Esophagus mucosa (tissue), 1 donor: ENCODE results near the gene PTPRT. TPM values are rescaled to one million over a fixed set of nuclear protein-coding genes. Genes with fewer than 3 reads are reported as not detected.
"Not testable (repeated sequence)": the region's sequence is repeated elsewhere in the genome, so short reads cannot be mapped to it uniquely, and the experiment has no call there.

Experiments used
- ATAC-seq: fragments of 200-7000 bp; cut with Tn5 transposase; one replicate; pipeline ENCODE4 v1.9.1; 2020
- total RNA-seq: library from RNA; stranded (reverse); gene quantifications from one replicate; pipeline ENCODE4 v1.2.4, GENCODE V29; 2023
- donor health status: DM: yes; HTN: yes; CAD: no.

The PTPRT gene
- total RNA-seq, 1 donor from 2014 or later = 0.08 TPM

- no peak for ATAC-seq
Measured at GRCh38 chr20:42902509-42902908, 287.2 kb downstream of the PTPRT start.

DNA sequence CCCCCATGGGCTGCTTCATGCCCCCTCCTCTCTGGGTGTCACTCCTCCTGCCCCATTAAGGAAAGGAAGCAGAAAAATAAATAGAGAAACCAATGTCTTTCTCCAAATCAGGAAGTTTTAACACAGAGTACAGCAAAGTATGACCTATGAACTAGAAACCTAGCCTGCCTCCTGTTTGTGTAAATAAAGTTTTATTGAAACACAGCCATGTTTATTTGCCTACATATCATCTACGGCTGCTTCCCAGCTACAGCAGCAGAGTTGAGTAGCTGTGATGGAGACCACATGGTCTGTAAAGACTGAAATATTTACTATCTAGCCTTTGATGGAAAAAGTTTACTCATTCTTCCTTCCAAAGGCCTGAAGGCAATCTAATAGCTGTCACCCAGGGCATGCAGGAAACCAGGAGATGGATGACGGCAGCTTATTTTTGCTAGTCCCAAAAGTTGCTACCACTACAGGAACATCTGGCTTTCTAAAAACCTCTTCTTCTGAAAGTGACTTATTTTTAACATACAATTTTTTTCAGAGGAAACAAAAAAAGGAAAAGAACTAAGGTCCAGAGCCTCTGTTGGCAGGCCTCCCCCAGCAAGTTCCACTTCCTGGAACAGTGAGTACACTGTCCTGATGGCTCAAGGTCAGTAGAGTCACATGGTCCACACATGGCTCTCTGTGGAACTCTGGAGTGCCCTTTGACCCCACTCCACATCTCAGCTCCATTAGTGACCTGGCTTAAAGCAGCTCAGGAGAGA, 287.8 kb downstream of the PTPRT start:
- ATAC-seq = no peak

DNA sequence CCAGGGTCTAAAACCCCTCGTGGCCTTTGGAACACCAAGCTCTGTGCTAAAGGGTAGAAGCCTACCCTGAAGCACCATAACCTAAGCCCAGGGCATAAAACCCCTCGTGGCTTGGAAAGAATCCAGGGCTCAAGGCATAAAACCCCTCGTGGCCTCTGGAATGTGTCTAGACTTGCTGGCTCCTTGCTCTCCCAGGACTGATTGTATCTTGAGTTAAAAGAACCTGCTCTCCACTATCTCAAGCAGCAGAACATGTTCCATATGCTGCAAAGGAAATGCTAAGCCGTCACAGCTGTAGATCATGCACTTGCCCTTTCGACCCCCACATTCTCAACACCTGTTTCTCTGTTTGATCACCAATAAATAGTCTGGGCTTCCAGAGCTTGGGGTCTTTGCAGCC, 288.9 kb downstream of the PTPRT start:
- not testable (repeated sequence) for ATAC-seq

DNA sequence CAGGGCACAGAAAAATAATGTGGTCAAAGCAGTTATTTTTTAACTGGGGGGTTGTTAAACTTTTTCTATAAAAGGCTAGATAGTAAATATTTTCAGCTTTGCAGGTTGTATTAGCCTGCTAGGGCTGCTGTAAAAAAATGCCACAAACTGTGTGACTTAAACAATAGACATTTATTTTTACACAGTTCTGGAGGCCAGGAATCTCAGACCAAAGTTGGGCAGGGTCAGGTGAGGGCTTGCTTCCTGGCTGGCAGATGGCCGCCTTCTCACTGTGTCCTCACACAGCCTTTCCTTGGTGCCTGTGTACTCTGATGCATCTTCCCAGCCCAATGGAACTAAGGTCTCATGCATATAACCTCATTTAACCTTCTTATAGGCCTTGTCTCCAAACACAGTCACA, 294.7 kb downstream of the PTPRT start:
- no peak for ATAC-seq

- ATAC-seq = no peak
Measured at GRCh38 chr20:42894483-42894882, 295.2 kb downstream of the PTPRT start.

- no peak for ATAC-seq
Measured at GRCh38 chr20:42889517-42889916, 300.2 kb downstream of the PTPRT start.

GRCh38 chr20:42887281-42887680, 302.4 kb downstream of the PTPRT start:
- no peak for ATAC-seq

DNA sequence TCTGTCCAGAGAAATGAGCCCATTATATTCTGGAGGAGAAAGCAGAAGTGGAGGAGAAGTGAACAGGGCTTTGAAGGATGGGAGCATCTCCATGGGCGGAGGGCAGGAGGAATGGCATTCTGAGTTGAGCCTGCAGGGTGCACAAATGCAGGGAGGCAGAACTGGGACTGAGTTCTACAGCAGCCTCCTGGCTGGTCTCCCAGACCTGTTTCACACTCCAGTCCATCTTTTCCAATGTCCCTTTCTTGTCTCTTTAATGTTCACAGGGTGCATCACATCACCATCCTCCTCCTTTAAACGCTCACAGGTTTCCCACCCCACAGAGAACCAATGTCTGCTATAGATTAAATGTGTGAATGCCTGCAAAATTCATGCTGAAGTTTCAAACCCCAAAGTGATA, 302.9 kb downstream of the PTPRT start:
- no peak for ATAC-seq

GRCh38 chr20:42886046-42886445, 303.7 kb downstream of the PTPRT start:
- no peak for ATAC-seq

GRCh38 chr20:42875581-42875980, 314.1 kb downstream of the PTPRT start:
- ATAC-seq = no peak

DNA sequence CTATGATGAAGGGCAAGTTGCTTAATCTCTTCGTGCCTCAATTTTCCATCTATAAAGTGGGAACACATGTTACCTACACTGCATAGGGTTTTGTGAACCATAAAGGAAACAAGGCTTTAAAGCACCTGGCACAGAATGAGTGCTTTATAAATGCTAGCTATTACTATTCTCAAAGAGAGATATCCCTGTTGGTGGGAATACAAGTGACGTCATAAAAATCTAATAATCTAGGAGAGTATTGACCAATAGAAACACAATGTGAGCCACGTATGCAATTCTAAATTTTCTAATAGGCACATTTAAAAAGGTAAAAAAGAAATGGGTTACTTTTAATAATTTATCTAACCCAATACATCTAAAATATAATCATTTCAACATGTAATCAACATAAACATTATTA, 316.4 kb downstream of the PTPRT start:
- ATAC-seq = no peak

DNA sequence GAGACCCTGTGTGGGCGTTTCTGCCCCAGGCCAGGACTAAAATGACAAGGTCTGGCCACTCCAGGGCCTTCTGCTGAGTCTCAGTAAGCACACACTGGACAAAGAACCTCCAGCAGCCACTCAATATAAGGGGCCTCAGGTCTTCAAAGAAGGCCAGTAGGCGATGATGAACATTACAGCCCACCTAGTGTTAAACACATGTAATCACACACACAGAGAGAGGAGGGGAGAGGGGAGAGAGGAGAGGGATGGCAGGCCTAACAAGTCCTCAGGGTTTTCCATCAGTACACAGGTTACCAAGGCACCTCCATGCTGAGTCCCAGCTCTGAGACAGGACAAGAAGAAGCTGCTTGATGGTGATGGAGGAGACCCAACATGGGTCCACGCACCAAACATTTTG, 325.6 kb downstream of the PTPRT start:
- no peak for ATAC-seq

GRCh38 chr20:42862446-42862845, 327.3 kb downstream of the PTPRT start:
- no peak for ATAC-seq

DNA sequence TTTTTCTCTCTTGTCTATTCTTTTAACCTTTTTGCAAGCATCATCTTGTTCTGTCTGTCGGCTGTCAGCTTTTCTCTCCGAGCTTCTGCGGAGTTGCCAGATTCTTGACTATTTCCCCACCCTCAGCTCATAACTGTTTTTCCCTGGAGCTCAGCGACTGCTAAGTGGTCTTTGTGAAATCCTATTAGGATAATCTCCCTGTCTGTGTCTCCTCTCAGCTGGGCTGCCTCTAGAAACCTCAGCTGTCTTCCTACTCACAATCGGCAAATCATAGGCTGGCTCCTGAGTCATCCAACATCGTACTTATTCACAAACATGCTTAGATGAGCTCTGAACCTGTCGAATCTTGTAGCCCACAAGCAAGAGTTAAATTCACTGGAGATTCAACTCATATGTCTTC, 332.3 kb downstream of the PTPRT start:
- ATAC-seq = no peak

GRCh38 chr20:42855896-42856295, 333.8 kb downstream of the PTPRT start:
- ATAC-seq = no peak

GRCh38 chr20:42852691-42853090, 337.0 kb downstream of the PTPRT start:
- ATAC-seq = no peak

DNA sequence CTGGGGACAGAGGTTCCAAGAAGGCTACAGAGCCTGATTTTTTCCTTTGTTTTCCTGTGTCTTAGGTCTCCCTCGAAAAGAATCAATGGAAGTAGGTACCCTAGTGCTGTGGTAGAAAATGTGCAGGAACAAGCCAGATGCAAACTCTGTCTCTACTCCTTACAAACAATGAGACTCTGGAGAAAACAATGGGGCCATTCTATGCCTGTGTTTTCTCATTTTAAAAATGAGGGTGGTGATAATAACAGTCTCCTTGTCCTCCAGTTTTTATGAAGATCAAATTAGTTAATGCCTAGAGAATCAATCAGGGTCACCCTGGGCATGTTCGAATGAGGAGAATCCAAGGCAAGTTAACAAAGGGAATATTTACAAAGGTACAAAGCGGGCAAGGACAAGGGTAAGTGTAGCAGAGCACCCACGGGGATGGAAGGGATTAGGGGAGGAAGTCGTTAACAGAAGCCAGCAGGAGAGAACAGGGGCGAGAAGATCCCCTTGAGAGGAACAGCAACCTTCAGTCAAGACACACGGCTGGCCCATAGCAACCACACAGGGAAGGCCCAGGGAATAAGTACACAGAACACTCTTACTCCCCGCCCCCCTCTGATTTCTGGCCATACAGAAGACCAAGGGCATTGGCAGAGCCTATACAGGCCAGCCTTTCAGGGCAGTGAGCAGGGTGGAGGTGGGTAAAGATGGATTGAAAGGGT, 342.8 kb downstream of the PTPRT start:
- no peak for ATAC-seq

DNA sequence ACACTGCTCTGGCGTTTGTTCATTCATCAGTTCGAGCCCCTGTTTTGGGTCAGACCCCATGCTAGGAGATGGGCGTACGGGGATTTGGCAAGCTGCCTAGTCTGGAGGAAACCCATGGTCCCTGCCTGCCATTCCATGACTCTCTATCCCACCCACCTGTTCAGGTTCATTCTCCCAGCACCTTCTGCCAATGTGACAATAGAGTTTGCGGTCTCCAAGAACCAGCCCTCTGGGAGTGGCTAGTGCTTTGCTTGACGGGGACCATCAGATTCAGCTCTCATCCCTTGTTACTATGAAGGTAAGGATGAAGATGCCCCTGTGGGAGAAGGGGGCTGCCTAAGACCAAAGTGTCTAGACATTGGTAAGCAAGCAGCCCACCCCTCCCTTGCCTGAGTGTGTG, 345.0 kb downstream of the PTPRT start:
- ATAC-seq = no peak

DNA sequence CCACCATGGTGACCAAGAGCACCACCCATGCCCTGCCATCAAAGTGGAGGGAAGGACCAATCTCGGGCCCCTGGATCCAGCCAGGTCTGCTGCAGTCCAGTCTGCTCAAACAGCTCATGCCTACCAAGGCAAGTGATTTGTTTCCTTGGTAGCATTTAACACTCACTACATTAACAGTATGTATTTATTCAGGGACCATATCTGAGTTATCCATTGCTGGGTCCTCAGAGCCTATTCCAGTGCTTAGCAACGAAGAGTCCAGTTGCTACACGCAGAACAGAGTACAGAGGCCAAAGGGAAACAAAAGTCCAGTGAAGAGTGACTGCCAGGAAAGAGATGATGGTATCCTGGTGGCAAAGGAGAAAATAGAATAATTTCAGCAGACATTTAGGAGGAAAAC, 352.2 kb downstream of the PTPRT start:
- ATAC-seq = no peak

GRCh38 chr20:42836339-42836738, 353.4 kb downstream of the PTPRT start:
- peak; percentile 69 for ATAC-seq

DNA sequence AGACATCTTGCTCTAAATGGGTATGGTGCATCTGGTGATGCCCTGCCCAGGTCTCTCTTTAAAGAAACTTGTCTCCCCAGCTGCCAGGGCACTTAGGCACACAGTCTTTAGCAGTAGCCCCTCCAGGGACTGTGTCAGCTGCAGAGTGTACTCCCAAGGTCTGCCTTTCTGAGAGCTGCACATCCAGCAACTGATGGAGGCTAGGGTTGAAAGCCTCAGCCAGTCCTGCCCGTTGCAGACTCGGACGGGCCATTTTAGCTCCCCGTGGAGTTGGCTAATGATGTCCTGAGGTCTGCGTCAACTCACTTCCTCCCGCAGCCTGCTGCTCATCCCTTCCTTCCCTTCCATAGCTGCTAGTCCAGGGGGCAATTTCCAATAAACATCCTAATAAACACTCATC, 381.8 kb downstream of the PTPRT start:
- no peak for ATAC-seq

GRCh38 chr20:42795111-42795695, 394.5 kb downstream of the PTPRT start:
- ATAC-seq = no peak

DNA sequence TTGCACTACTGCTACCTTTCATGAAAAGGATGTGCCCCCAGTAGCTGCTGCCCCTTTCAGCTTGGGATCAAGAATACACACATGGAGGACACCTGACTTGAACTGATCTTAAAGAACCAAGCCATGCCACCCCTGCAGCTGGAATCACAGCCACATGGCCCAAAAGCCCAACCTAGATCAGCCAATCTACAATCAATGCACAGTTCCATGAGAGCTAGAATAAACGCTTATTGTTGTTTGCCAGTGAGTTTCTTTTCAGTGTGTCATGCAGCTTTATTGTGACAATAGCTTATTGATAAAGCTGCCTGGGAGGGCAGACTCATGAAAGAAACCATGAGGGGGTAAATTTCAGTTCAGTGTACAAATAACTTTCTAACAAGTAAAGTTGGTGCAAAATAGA, 397.7 kb downstream of the PTPRT start:
- ATAC-seq = no peak

- ATAC-seq = no peak
Measured at GRCh38 chr20:42790111-42790510, 399.6 kb downstream of the PTPRT start.
